Loucy (cell line): ENCODE measurements around the gene ARL5A.

Experiments used
- H2AFZ ChIP-seq: fragments of 200-600 bp; sonication (generic); 2 replicates; pipeline ENCODE4 v1.6.0; 2016; ENCODE audit warnings: antibody characterized with exemption, mild to moderate bottlenecking, low read length, moderate library complexity
- H3F3A ChIP-seq: fragments of 200-600 bp; 2 replicates; pipeline ENCODE4 v1.6.0; 2016; ENCODE audit warnings: antibody characterized with exemption, low read depth, mild to moderate bottlenecking
- H3K27me3 ChIP-seq: fragments of 200-600 bp; sonication (generic); 2 replicates; pipeline ENCODE4 v1.6.1; 2014; ENCODE audit warnings: low read length, mild to moderate bottlenecking; ENCODE audit not compliant: insufficient read depth, poor library complexity, severe bottlenecking
- H3K36me3 ChIP-seq: fragments of 200-600 bp; sonication (generic); 2 replicates; pipeline ENCODE4 v1.6.1; 2016; ENCODE audit warnings: low read length; ENCODE audit not compliant: insufficient read depth
- H3K4me1 ChIP-seq: fragments of 200-600 bp; sonication (generic); 2 replicates; pipeline ENCODE4 v1.5.1; 2014; ENCODE audit warnings: low read length, mild to moderate bottlenecking; ENCODE audit not compliant: insufficient read depth, poor library complexity, severe bottlenecking
- H3K4me2 ChIP-seq: fragments of 200-600 bp; sonication (generic); 2 replicates; pipeline ENCODE4 v1.6.0; 2014; ENCODE audit warnings: antibody characterized with exemption, low read length, low read depth, mild to moderate bottlenecking; ENCODE audit not compliant: poor library complexity, severe bottlenecking
- H3K4me3 ChIP-seq: fragments of 200-600 bp; sonication (generic); 2 replicates; pipeline ENCODE4 v1.5.1; 2014; ENCODE audit warnings: low read length, mild to moderate bottlenecking, mixed read lengths; ENCODE audit not compliant: poor library complexity, severe bottlenecking
- H3K79me2 ChIP-seq: fragments of 200-600 bp; sonication (generic); 2 replicates; pipeline ENCODE4 v1.6.1; 2014; ENCODE audit warnings: low read length; ENCODE audit not compliant: insufficient read depth
- H3K9ac ChIP-seq: fragments of 200-600 bp; sonication (generic); 2 replicates; pipeline ENCODE4 v1.6.0; 2014; ENCODE audit warnings: mild to moderate bottlenecking, low read depth, low read length, moderate library complexity; ENCODE audit not compliant: poor library complexity, severe bottlenecking
- H3K9me2 ChIP-seq: fragments of 200-600 bp; sonication (generic); replicated peaks from 2 replicates; pipeline ENCODE4 v1.6.1; 2016; ENCODE audit warnings: low read depth, low read length, mixed read lengths
- H3K9me3 ChIP-seq: fragments of 200-600 bp; sonication (generic); 2 replicates; pipeline ENCODE4 v1.6.1; 2014; ENCODE audit warnings: mild to moderate bottlenecking, antibody characterized with exemption, low read length, low read depth; ENCODE audit not compliant: insufficient read depth
- H4K20me1 ChIP-seq: fragments of 200-600 bp; sonication (generic); 2 replicates; pipeline ENCODE4 v1.6.0; 2014; ENCODE audit warnings: antibody characterized with exemption, low read length, mild to moderate bottlenecking; ENCODE audit not compliant: insufficient read depth, poor library complexity, severe bottlenecking
- EZH2phosphoT487 ChIP-seq: fragments of 200-600 bp; IDR thresholded peaks from 2 replicates; pipeline ENCODE4 v1.6.1; 2018; ENCODE audit warnings: antibody characterized with exemption, mild to moderate bottlenecking, moderate library complexity, borderline replicate concordance
- TF ChIP-seq, protein P1 (sequence below): fragments of 200-600 bp; sonication (generic); conservative IDR thresholded peaks from 2 replicates; pipeline ENCODE4 v1.5.1; 2014; ENCODE audit warnings: mild to moderate bottlenecking, antibody characterized with exemption, low read length

Gene ARL5A

DNA sequence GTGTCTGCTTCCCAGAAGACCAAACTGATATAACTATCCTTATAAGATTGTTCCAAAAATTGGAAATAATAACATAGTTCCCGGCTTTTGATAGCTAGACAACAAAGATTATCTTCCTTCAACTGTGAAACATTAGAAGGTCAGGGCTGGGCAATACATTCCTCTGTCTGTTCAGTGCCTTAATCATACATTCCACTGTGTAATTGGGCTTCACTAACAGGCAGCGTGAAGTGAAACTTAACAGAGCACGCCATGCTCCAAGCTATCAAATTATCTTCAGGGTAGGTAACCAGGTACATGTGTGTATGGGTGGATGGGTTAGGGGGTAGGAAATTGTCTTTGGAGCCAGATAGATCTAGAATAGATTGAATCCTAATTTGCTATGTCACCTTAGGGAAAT lies 23.5 kb upstream of the ARL5A start:
- no peak overlapping the region for H3K4me3 ChIP-seq
- H3K79me2 ChIP-seq: no peaks in the 10 kb centered on the region
- H3K9me3 ChIP-seq: no peaks in the 10 kb centered on the region
- H4K20me1 ChIP-seq: no peaks in the 10 kb centered on the region
- H3K9me2 ChIP-seq: no peaks in the 10 kb centered on the region
- no peaks in the 10 kb centered on the region for H3K36me3 ChIP-seq
- no peaks in the 10 kb centered on the region for H3K27me3 ChIP-seq
- no peaks in the 10 kb centered on the region for H3F3A ChIP-seq
- H3K4me2 ChIP-seq: no peak overlapping the region
- no peak overlapping the region for H2AFZ ChIP-seq
- H3K9ac ChIP-seq: no peak overlapping the region
- TF ChIP-seq, protein P1, sequence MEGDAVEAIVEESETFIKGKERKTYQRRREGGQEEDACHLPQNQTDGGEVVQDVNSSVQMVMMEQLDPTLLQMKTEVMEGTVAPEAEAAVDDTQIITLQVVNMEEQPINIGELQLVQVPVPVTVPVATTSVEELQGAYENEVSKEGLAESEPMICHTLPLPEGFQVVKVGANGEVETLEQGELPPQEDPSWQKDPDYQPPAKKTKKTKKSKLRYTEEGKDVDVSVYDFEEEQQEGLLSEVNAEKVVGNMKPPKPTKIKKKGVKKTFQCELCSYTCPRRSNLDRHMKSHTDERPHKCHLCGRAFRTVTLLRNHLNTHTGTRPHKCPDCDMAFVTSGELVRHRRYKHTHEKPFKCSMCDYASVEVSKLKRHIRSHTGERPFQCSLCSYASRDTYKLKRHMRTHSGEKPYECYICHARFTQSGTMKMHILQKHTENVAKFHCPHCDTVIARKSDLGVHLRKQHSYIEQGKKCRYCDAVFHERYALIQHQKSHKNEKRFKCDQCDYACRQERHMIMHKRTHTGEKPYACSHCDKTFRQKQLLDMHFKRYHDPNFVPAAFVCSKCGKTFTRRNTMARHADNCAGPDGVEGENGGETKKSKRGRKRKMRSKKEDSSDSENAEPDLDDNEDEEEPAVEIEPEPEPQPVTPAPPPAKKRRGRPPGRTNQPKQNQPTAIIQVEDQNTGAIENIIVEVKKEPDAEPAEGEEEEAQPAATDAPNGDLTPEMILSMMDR: no peak
- no peak for TF ChIP-seq EZH2phosphoT487
- no peaks in the 10 kb centered on the region for H3K4me1 ChIP-seq

DNA sequence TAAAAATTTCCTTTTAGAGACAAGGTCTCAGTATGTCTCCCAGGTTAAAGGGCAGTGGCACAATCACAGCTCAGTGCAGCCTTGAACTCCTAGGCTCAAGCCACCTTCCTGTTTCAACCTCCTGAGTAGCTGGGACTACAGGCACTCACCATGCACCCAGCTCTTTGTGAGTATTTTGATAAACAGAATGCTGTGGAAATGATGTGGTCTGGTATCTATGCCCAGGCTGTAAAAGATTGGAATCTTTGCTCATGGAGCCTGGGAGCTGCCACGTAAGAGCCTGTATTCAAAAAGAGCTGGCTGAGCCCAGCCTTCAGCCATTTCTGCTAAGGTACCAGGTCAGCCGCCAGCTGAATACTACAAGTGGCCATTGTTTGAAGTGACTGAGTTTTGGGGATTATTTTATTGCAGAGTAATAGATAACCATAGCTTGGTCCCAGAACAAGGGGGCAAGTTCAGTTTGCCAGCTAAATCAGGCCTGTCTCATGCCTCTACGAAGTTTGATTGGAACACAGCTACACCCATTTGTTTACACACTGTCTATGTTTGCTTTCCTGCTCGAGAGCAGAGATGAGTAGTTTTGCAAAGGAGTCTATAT lies 21.3 kb upstream of the ARL5A start:
- no peaks in the 10 kb centered on the region for H3K9me3 ChIP-seq
- H4K20me1 ChIP-seq: no peaks in the 10 kb centered on the region
- H3F3A ChIP-seq: no peaks in the 10 kb centered on the region
- no peaks in the 10 kb centered on the region for H3K36me3 ChIP-seq
- H3K79me2 ChIP-seq: no peaks in the 10 kb centered on the region
- no peak overlapping the region for H2AFZ ChIP-seq
- no peak overlapping the region for H3K4me2 ChIP-seq
- no peak for TF ChIP-seq EZH2phosphoT487
- TF ChIP-seq, protein P1: no peak
- no peaks in the 10 kb centered on the region for H3K4me1 ChIP-seq
- H3K27me3 ChIP-seq: no peaks in the 10 kb centered on the region
- H3K9ac ChIP-seq: no peak overlapping the region
- no peak overlapping the region for H3K4me3 ChIP-seq
- H3K9me2 ChIP-seq: no peaks in the 10 kb centered on the region

DNA sequence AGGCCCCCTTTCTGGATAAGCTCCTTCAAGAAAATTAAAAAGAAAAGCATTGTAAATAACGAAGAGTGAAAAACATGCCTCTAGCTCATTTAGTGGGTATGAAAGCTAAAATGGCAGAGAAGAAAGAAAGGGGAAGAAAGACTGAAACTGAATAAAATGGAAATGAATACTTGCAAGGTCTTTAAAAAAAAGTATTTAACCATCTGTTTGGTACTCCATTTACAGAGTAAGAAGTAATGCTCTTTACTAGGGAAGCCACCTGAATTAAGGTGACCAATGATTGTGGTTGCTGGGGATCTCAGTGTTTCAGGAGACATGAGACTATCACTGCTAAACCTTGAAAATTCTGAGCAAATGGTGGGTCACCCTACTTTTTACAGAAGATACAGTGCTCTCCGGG lies 17.7 kb upstream of the ARL5A start:
- no peaks in the 10 kb centered on the region for H4K20me1 ChIP-seq
- no peaks in the 10 kb centered on the region for H3K27me3 ChIP-seq
- H3K9me3 ChIP-seq: no peaks in the 10 kb centered on the region
- H3K4me2 ChIP-seq: no peak overlapping the region
- no peak overlapping the region for H3K4me3 ChIP-seq
- H2AFZ ChIP-seq: no peak overlapping the region
- H3F3A ChIP-seq: no peaks in the 10 kb centered on the region
- peaks cover 9% of the 10 kb centered on the region for H3K4me1 ChIP-seq
- no peaks in the 10 kb centered on the region for H3K79me2 ChIP-seq
- TF ChIP-seq, protein P1: no peak
- TF ChIP-seq EZH2phosphoT487: no peak
- H3K9me2 ChIP-seq: no peaks in the 10 kb centered on the region
- H3K9ac ChIP-seq: no peak overlapping the region
- H3K36me3 ChIP-seq: no peaks in the 10 kb centered on the region
